Measurements from ENCODE around the gene LCK. TPM values are rescaled to one million over a fixed set of nuclear protein-coding genes. Genes with fewer than 3 reads are reported as not detected.

Gene LCK
- total RNA-seq, 2 donors from 2014 or later = 1.8 to 4.4 TPM

DNA sequence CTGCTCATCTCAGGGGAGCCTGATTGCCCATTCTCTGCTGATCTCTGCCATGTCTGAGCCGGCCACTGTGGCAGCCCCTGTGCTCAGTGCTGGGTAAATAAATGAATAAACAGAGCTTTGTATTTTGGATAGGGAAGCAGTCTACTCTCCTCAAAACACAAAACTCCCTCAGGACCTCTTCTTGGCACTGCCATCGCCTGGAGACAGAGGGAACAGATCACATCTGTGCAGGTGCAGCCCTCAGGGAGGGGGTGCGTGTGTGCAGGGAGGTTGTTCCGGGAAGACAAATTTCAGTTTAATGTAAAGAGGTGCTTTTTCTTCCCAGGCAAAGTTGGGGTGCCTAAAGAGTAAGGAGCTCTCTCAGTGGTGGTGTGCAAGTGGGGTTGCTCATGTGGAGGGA lies 11.7 kb upstream of the LCK start:
- WGBS, 2 experiments (ENCODE audit: insufficient coverage in 1 of 2, insufficient read length in 1 of 2) = 51 to 55% methylated on average over 2 to 3 of the region's 4 CpGs
- peaks cover 12% of the 10 kb centered on the region for H3K4me1 Mint-ChIP-seq
- H3K27ac Mint-ChIP-seq = no peak overlapping the region
- H3K4me1 ChIP-seq (ENCODE audit: control insufficient read depth, insufficient read depth, low read length) = no peaks in the 10 kb centered on the region
- peak overlapping the region; percentile 72 for H3K4me3 Mint-ChIP-seq
- H3K27ac ChIP-seq (ENCODE audit: low read depth, low read length) = no peak overlapping the region
- no peaks in the 10 kb centered on the region for H3K9me3 Mint-ChIP-seq
- peaks cover 19% of the 10 kb centered on the region for H3K27me3 Mint-ChIP-seq (ENCODE audit: insufficient read depth)
- H3K9ac ChIP-seq (ENCODE audit: extremely low read depth, low read length, poor library complexity, severe bottlenecking) = peak overlapping the region; percentile 53
- no peaks in the 10 kb centered on the region for H3K36me3 ChIP-seq (ENCODE audit: control insufficient read depth, insufficient read depth, low read length)
- peak; percentile 14 for TF ChIP-seq CTCF (conservative IDR thresholded peaks at IDR 0.05)
- H3K4me3 ChIP-seq (ENCODE audit: low read length) = peak overlapping the region; percentile 93
- H3K27me3 ChIP-seq (ENCODE audit: control insufficient read depth, insufficient read depth, low read length, poor library complexity, severe bottlenecking) = no peaks in the 10 kb centered on the region
- H3K9me3 ChIP-seq (ENCODE audit: control insufficient read depth, low read length) = no peaks in the 10 kb centered on the region
- peak; percentile 60 for DNase-seq
- H3K36me3 Mint-ChIP-seq (ENCODE audit: low read depth) = peaks cover 3% of the 10 kb centered on the region

GRCh38 chr1:32239790-32240139 lies 11.3 kb upstream of the LCK start:
- TF ChIP-seq CTCF (conservative IDR thresholded peaks at IDR 0.05) = no peak
- Mint-ChIP-seq H3K27me3 (ENCODE audit: insufficient read depth) (peaks cover 19% of the 10 kb centered on the region), H3K4me1 (peaks cover 12% of the 10 kb centered on the region), H3K4me3 (peak overlapping the region; percentile 72), H3K27ac (peak overlapping the region; percentile 55), H3K36me3 (ENCODE audit: low read depth) (peaks cover 3% of the 10 kb centered on the region), H3K9me3 (no peaks in the 10 kb centered on the region)
- Histone ChIP-seq H3K9me3 (ENCODE audit: control insufficient read depth, low read length) (no peaks in the 10 kb centered on the region), H3K36me3 (ENCODE audit: control insufficient read depth, insufficient read depth, low read length) (no peaks in the 10 kb centered on the region), H3K27ac (ENCODE audit: low read depth, low read length) (peak overlapping the region; percentile 53), H3K4me1 (ENCODE audit: control insufficient read depth, insufficient read depth, low read length) (no peaks in the 10 kb centered on the region), H3K27me3 (ENCODE audit: control insufficient read depth, insufficient read depth, low read length, poor library complexity, severe bottlenecking) (no peaks in the 10 kb centered on the region), H3K4me3 (ENCODE audit: low read length) (peak overlapping the region; percentile 93), H3K9ac (ENCODE audit: extremely low read depth, low read length, poor library complexity, severe bottlenecking) (peak overlapping the region; percentile 53)
- DNase-seq = no peak
- 9 to 12% methylated on average over 11 to 20 of the region's 20 CpGs for WGBS, 2 experiments (ENCODE audit: insufficient coverage in 1 of 2, insufficient read length in 1 of 2)

DNA sequence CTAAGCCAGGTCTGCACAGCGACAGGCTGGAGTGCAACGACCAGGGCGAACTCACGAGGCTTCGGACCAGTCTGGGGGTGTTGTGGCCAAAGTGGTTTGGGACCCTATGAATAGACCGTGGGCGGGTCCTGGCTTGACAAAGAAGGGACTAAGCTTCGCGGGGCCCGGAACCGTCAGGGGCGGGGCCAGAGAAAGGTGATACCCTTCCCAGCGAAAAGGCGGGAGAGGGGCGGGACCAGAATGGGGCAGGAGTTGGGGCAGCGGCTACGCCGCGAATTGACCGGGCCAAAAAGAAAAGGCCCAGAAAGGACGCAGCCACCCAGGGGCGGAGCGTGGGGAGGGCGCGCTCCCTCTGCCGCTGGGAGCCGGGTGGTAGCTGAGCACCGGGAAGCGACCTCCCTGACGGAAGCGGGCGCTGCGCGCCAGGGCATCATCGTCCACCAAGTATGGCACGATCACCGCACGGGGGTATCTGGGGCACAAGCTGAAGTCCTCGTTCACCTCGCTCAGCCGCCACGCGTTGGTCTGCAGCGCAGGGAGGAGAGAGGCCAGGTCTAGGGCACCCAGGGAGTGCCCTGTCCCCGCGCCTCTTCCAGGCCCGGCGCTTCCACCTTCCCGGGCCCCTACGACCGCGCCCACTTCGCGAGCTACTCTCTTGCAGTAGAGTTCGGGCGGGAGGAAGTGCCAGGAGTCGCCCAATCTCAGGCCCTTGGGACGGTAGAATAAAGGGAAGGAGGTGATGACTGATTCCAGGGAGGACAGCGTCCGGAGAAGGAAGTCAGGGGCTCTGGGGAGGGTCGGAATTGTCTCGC lies 10.7 kb upstream of the LCK start:
- Mint-ChIP-seq H3K27ac (peak overlapping the region; percentile 80), H3K4me3 (peak overlapping the region; percentile 72), H3K36me3 (ENCODE audit: low read depth) (peaks cover 3% of the 10 kb centered on the region), H3K4me1 (peaks cover 12% of the 10 kb centered on the region), H3K9me3 (no peaks in the 10 kb centered on the region), H3K27me3 (ENCODE audit: insufficient read depth) (peaks cover 19% of the 10 kb centered on the region)
- no peaks in the 10 kb centered on the region for H3K36me3 ChIP-seq (ENCODE audit: control insufficient read depth, insufficient read depth, low read length)
- WGBS, 2 experiments (ENCODE audit: insufficient coverage in 1 of 2, insufficient read length in 1 of 2) = 0 to 2% methylated on average over 25 to 62 of the region's 62 CpGs
- H3K27ac ChIP-seq (ENCODE audit: low read depth, low read length) = peak overlapping the region; percentile 53
- H3K27me3 ChIP-seq (ENCODE audit: control insufficient read depth, insufficient read depth, low read length, poor library complexity, severe bottlenecking) = no peaks in the 10 kb centered on the region
- H3K9me3 ChIP-seq (ENCODE audit: control insufficient read depth, low read length) = no peaks in the 10 kb centered on the region
- H3K4me3 ChIP-seq (ENCODE audit: low read length) = peak overlapping the region; percentile 93
- peak overlapping the region; percentile 53 for H3K9ac ChIP-seq (ENCODE audit: extremely low read depth, low read length, poor library complexity, severe bottlenecking)
- DNase-seq = peak; percentile 97
- peak; percentile 45 for TF ChIP-seq CTCF (conservative IDR thresholded peaks at IDR 0.05)
- no peaks in the 10 kb centered on the region for H3K4me1 ChIP-seq (ENCODE audit: control insufficient read depth, insufficient read depth, low read length)

Measured in endodermal cell (in vitro differentiated cells).